ENCODE data around the gene CUL3. TPM values are rescaled to one million over a fixed set of nuclear protein-coding genes. Genes with fewer than 3 reads are reported as not detected.
A peak's percentile ranks its signal among the peaks of the same experiment; 100 is the strongest.
"Not testable (repeated sequence)": the region's sequence is repeated elsewhere in the genome, so short reads cannot be mapped to it uniquely, and the experiment has no call there.

Gene CUL3
- total RNA-seq, 1 donor from 2014 or later, result 92.6 TPM

- no peaks in the 10 kb centered on the region for H3K9me3 Mint-ChIP-seq
- H3K27ac Mint-ChIP-seq, result no peak overlapping the region
- no peaks in the 10 kb centered on the region for H3K27me3 Mint-ChIP-seq
- no peak overlapping the region for H3K4me3 Mint-ChIP-seq
- DNase-seq, result peak; percentile 21
- H3K4me1 Mint-ChIP-seq, result peaks cover 7% of the 10 kb centered on the region
- peaks cover 21% of the 10 kb centered on the region for H3K36me3 Mint-ChIP-seq (ENCODE audit: low read depth)
- intact Hi-C loops (cut with micrococcal nuclease), result no loop called here
Observed at GRCh38 chr2:224546926-224547325, 38.2 kb downstream of the CUL3 start.

- Mint-ChIP-seq H3K27me3 (no peaks in the 10 kb centered on the region), H3K4me3 (no peak overlapping the region), H3K4me1 (peaks cover 11% of the 10 kb centered on the region)
Observed at GRCh38 chr2:224545884-224546644, 39.1 kb downstream of the CUL3 start.

GRCh38 chr2:224543939-224544338 lies 41.2 kb downstream of the CUL3 start:
- Mint-ChIP-seq H3K4me1 (peaks cover 14% of the 10 kb centered on the region), H3K4me3 (no peak overlapping the region), H3K27me3 (no peaks in the 10 kb centered on the region), H3K9me3 (no peaks in the 10 kb centered on the region), H3K27ac (no peak overlapping the region), H3K36me3 (ENCODE audit: low read depth) (peaks cover 41% of the 10 kb centered on the region)
- DNase-seq, result no peak
- intact Hi-C loops (cut with micrococcal nuclease), result no loop called here

More at GRCh38 chr2:224545884-224546644, 39.1 kb downstream of the CUL3 start:
- Mint-ChIP-seq H3K9me3 (no peaks in the 10 kb centered on the region), H3K36me3 (ENCODE audit: low read depth) (peaks cover 28% of the 10 kb centered on the region), H3K27ac (no peak overlapping the region)
- intact Hi-C loops (cut with micrococcal nuclease), result no loop called here
- peak; percentile 31 for DNase-seq

GRCh38 chr2:224538561-224539138 lies 46.5 kb downstream of the CUL3 start:
- Mint-ChIP-seq H3K4me1 (peaks cover 11% of the 10 kb centered on the region), H3K4me3 (no peak overlapping the region), H3K27me3 (no peaks in the 10 kb centered on the region), H3K36me3 (ENCODE audit: low read depth) (peaks cover 31% of the 10 kb centered on the region), H3K27ac (no peak overlapping the region), H3K9me3 (no peaks in the 10 kb centered on the region)
- intact Hi-C loops (cut with micrococcal nuclease), result no loop called here
- DNase-seq, result no peak

- intact Hi-C loops (cut with micrococcal nuclease), result no loop called here
- H3K27ac Mint-ChIP-seq, result peak overlapping the region; percentile 22
- H3K4me3 Mint-ChIP-seq, result no peak overlapping the region
- H3K9me3 Mint-ChIP-seq, result peaks cover 5% of the 10 kb centered on the region
- H3K4me1 Mint-ChIP-seq, result peaks cover 20% of the 10 kb centered on the region
- no peak for DNase-seq
- H3K36me3 Mint-ChIP-seq (ENCODE audit: low read depth), result peaks cover 31% of the 10 kb centered on the region
- H3K27me3 Mint-ChIP-seq, result no peaks in the 10 kb centered on the region
Observed at GRCh38 chr2:224532931-224533330, 52.2 kb downstream of the CUL3 start.

GRCh38 chr2:224532441-224532840 lies 52.7 kb downstream of the CUL3 start:
- intact Hi-C loops (cut with micrococcal nuclease), result no loop called here
- peaks cover 33% of the 10 kb centered on the region for H3K36me3 Mint-ChIP-seq (ENCODE audit: low read depth)
- no peaks in the 10 kb centered on the region for H3K27me3 Mint-ChIP-seq
- no peak for DNase-seq
- H3K4me1 Mint-ChIP-seq, result peaks cover 24% of the 10 kb centered on the region
- peak overlapping the region; percentile 22 for H3K27ac Mint-ChIP-seq
- H3K9me3 Mint-ChIP-seq, result peaks cover 5% of the 10 kb centered on the region
- no peak overlapping the region for H3K4me3 Mint-ChIP-seq

- no peak for DNase-seq
- Mint-ChIP-seq H3K36me3 (ENCODE audit: low read depth) (peaks cover 33% of the 10 kb centered on the region), H3K27me3 (no peaks in the 10 kb centered on the region), H3K27ac (no peak overlapping the region), H3K4me3 (no peak overlapping the region), H3K4me1 (peaks cover 52% of the 10 kb centered on the region), H3K9me3 (peaks cover 5% of the 10 kb centered on the region)
- intact Hi-C loops (cut with micrococcal nuclease), result no loop called here
Observed at GRCh38 chr2:224528171-224528570, 57.0 kb downstream of the CUL3 start.

GRCh38 chr2:224525774-224526173 lies 59.4 kb downstream of the CUL3 start:
- Mint-ChIP-seq H3K4me1 (peaks cover 46% of the 10 kb centered on the region), H3K9me3 (peaks cover under 1% of the 10 kb centered on the region), H3K27me3 (no peaks in the 10 kb centered on the region), H3K36me3 (ENCODE audit: low read depth) (peaks cover 16% of the 10 kb centered on the region), H3K27ac (peak overlapping the region; percentile 63), H3K4me3 (peak overlapping the region; percentile 30)
- intact Hi-C loops (cut with micrococcal nuclease), result loop anchor here (2.0 kb wide), 1 partner anchor 59 kb away; the partner anchor contains the start of gene CUL3
- DNase-seq, result no peak

GRCh38 chr2:224524657-224525056 lies 60.5 kb downstream of the CUL3 start:
- H3K9me3 Mint-ChIP-seq, result peaks cover 4% of the 10 kb centered on the region
- no peaks in the 10 kb centered on the region for H3K27me3 Mint-ChIP-seq
- peaks cover 10% of the 10 kb centered on the region for H3K36me3 Mint-ChIP-seq (ENCODE audit: low read depth)
- peak overlapping the region; percentile 76 for H3K27ac Mint-ChIP-seq
- intact Hi-C loops (cut with micrococcal nuclease), result loop anchor here (2.0 to 5.0 kb wide), 2 partner anchors 38 to 60 kb away; partner anchors contain the start of gene CUL3
- peak; percentile 63 for DNase-seq
- peaks cover 56% of the 10 kb centered on the region for H3K4me1 Mint-ChIP-seq
- peak overlapping the region; percentile 53 for H3K4me3 Mint-ChIP-seq

- intact Hi-C loops (cut with micrococcal nuclease), result loop anchor here (2.0 to 5.0 kb wide), 2 partner anchors 38 to 61 kb away; partner anchors contain the start of gene CUL3
- Mint-ChIP-seq H3K4me3 (peak overlapping the region; percentile 53), H3K36me3 (ENCODE audit: low read depth) (peaks cover 7% of the 10 kb centered on the region), H3K27me3 (no peaks in the 10 kb centered on the region), H3K4me1 (peaks cover 58% of the 10 kb centered on the region), H3K27ac (peak overlapping the region; percentile 76), H3K9me3 (peaks cover 4% of the 10 kb centered on the region)
- DNase-seq, result peak; percentile 71
Observed at GRCh38 chr2:224523626-224524577, 61.3 kb downstream of the CUL3 start.

- not testable (repeated sequence) for H3K27me3 Mint-ChIP-seq; H3K27ac Mint-ChIP-seq; DNase-seq; H3K9me3 Mint-ChIP-seq; H3K36me3 Mint-ChIP-seq (ENCODE audit: low read depth); H3K4me3 Mint-ChIP-seq
- intact Hi-C loops (cut with micrococcal nuclease), result loop anchor here (5.0 kb wide), 1 partner anchor 40 kb away; no protein-coding TSS in a partner anchor
- peaks cover 54% of the 10 kb centered on the region for H3K4me1 Mint-ChIP-seq
Observed at GRCh38 chr2:224522483-224522882, 62.7 kb downstream of the CUL3 start.

GRCh38 chr2:224520064-224520463 lies 65.1 kb downstream of the CUL3 start:
- intact Hi-C loops (cut with micrococcal nuclease), result loop anchor here (1.0 to 5.0 kb wide), 4 partner anchors 15 to 518 kb away; partner anchors contain the start of gene CUL3
- Mint-ChIP-seq H3K27me3 (no peaks in the 10 kb centered on the region), H3K4me3 (no peak overlapping the region), H3K27ac (peak overlapping the region; percentile 50), H3K9me3 (peaks cover 4% of the 10 kb centered on the region), H3K4me1 (peaks cover 45% of the 10 kb centered on the region), H3K36me3 (ENCODE audit: low read depth) (peaks cover 7% of the 10 kb centered on the region)
- DNase-seq, result peak; percentile 74

- Mint-ChIP-seq H3K27me3 (no peaks in the 10 kb centered on the region), H3K27ac (no peak overlapping the region), H3K9me3 (peaks cover 4% of the 10 kb centered on the region), H3K4me3 (no peak overlapping the region), H3K4me1 (peaks cover 39% of the 10 kb centered on the region), H3K36me3 (ENCODE audit: low read depth) (peaks cover 11% of the 10 kb centered on the region)
- intact Hi-C loops (cut with micrococcal nuclease), result no loop called here
- no peak for DNase-seq
Observed at GRCh38 chr2:224518806-224519580, 66.2 kb downstream of the CUL3 start.
